Lower lobe of right lung (tissue), 2 donors: ENCODE measurements around the gene RHOT2. TPM values are rescaled to one million over a fixed set of nuclear protein-coding genes. Genes with fewer than 3 reads are reported as not detected.

ENCODE experiments used
- ATAC-seq, 2 donors: fragments of 200-7000 bp; cut with Tn5 transposase; one replicate each; pipeline ENCODE4 v1.9.1; 2020 to 2022; ENCODE audit warnings: mild to moderate bottlenecking in 2 of 2, moderate library complexity in 2 of 2
- DNase-seq: peaks from one replicate; pipeline ENCODE4 v3.0.0-alpha.2; 2020
- H3K27ac ChIP-seq: fragments of 200-600 bp; one replicate; pipeline ENCODE4 v1.8.0; 2022
- H3K27me3 ChIP-seq: fragments of 200-600 bp; one replicate; pipeline ENCODE4 v1.8.0; 2022; ENCODE audit warnings: low read depth
- H3K36me3 ChIP-seq: fragments of 200-600 bp; one replicate; pipeline ENCODE4 v1.8.0; 2022; ENCODE audit warnings: mild to moderate bottlenecking
- H3K4me1 ChIP-seq: fragments of 200-600 bp; one replicate; pipeline ENCODE4 v1.8.0; 2022
- H3K4me3 ChIP-seq: fragments of 200-600 bp; one replicate; pipeline ENCODE4 v1.8.0; 2022; ENCODE audit warnings: mild to moderate bottlenecking
- H3K9me3 ChIP-seq: fragments of 200-600 bp; one replicate; pipeline ENCODE4 v1.8.0; 2022
- CTCF ChIP-seq: fragments of 200-600 bp; IDR thresholded peaks from one replicate; pipeline ENCODE4 v1.8.0; 2022; ENCODE audit warnings: antibody characterized with exemption, mild to moderate bottlenecking
- intact Hi-C: fragments of 100-400 bp; cut with DNase I; formaldehyde crosslinking; loops from one replicate; pipeline ENCODE4 v1.11.0; 2022
- long read RNA-seq: library from polyadenylated mRNA; unstranded; transcript quantifications from one replicate; pipeline ENCODE4 v2.0.0, GENCODE V29; 2021
- total RNA-seq: library from RNA; stranded (reverse); fragmentation: NEBNext Ultra II Directional; extraction: Animal tissue kit (Norgen Biotek cat#: 25700); gene quantifications from one replicate; pipeline ENCODE4 v1.2.1, GENCODE V29; 2021
- donor health status: DM: no; HTN: yes; CAD: no; lungs with severe emphysema.

RHOT2 gene
- 81.6 TPM for total RNA-seq
- long read RNA-seq, transcript RHOT2-201 (19 exons, 2,539 nt): major isoform, 30 of 192 reads
- long read RNA-seq, partial matches to known transcripts: 42 of 192 reads
- long read RNA-seq, other reads (novel, unspliced or antisense): 116 of 192 reads

GRCh38 chr16:667780-668518 is at the start of gene RHOT2:
Gene RHOT2 (plus strand): TSS chr16:668132. CDS start chr16:668200, 68 bp downstream.
- no peaks in the 10 kb centered on the region for H3K9me3 ChIP-seq
- peaks cover 18% of the 10 kb centered on the region for H3K4me1 ChIP-seq
- ATAC-seq (peak; percentile 95 to 97), DNase-seq (peak; percentile 96)
- intact Hi-C loops: no loop called here
- H3K36me3 ChIP-seq: peaks cover 38% of the 10 kb centered on the region
- H3K27me3 ChIP-seq: no peaks in the 10 kb centered on the region
- H3K4me3 ChIP-seq: peak within 1 kb of the TSS; percentile 96
- H3K27ac ChIP-seq: peak within 1 kb of the TSS; percentile 87
- peak; percentile 87 for TF ChIP-seq CTCF

- peaks cover 20% of the 10 kb centered on the region for H3K4me1 ChIP-seq
- no peaks in the 10 kb centered on the region for H3K27me3 ChIP-seq
- no peak overlapping the region for H3K27ac ChIP-seq
- no peaks in the 10 kb centered on the region for H3K9me3 ChIP-seq
- intact Hi-C loops: no loop called here
- H3K36me3 ChIP-seq: no peaks in the 10 kb centered on the region
- TF ChIP-seq CTCF: no peak
- H3K4me3 ChIP-seq: no peak overlapping the region
- ATAC-seq (no peak), DNase-seq (peak; percentile 74)
Observed at GRCh38 chr16:619476-620100, 48.3 kb upstream of the RHOT2 start.

- Histone ChIP-seq H3K9me3 (no peaks in the 10 kb centered on the region), H3K4me3 (no peak overlapping the region), H3K27me3 (no peaks in the 10 kb centered on the region), H3K36me3 (peaks cover 13% of the 10 kb centered on the region), H3K27ac (no peak overlapping the region), H3K4me1 (peaks cover 20% of the 10 kb centered on the region)
- ATAC-seq: no peak
- no peak for TF ChIP-seq CTCF
- DNase-seq: no peak
- intact Hi-C loops: no loop called here
Observed at GRCh38 chr16:620700-621525, 47.0 kb upstream of the RHOT2 start.

GRCh38 chr16:621526-622105 is 46.3 kb upstream of the RHOT2 start:
- Histone ChIP-seq H3K9me3 (no peaks in the 10 kb centered on the region), H3K27me3 (no peaks in the 10 kb centered on the region), H3K4me3 (no peak overlapping the region), H3K27ac (peak overlapping the region; percentile 58), H3K4me1 (peaks cover 20% of the 10 kb centered on the region), H3K36me3 (peaks cover 20% of the 10 kb centered on the region)
- DNase-seq: no peak
- intact Hi-C loops: no loop called here
- TF ChIP-seq CTCF: no peak
- no peak for ATAC-seq

- intact Hi-C loops: no loop called here
- Histone ChIP-seq H3K27me3 (no peaks in the 10 kb centered on the region), H3K9me3 (no peaks in the 10 kb centered on the region), H3K36me3 (peaks cover 33% of the 10 kb centered on the region), H3K4me3 (no peak overlapping the region), H3K4me1 (peaks cover 27% of the 10 kb centered on the region), H3K27ac (peak overlapping the region; percentile 58)
- no peak for DNase-seq
- no peak for TF ChIP-seq CTCF
- no peak for ATAC-seq
Observed at GRCh38 chr16:622920-623280, 45.0 kb upstream of the RHOT2 start.
